ENCODE results near the gene CAPN5.
"Not testable (repeated sequence)": the region's sequence is repeated elsewhere in the genome, so short reads cannot be mapped to it uniquely, and the experiment has no call there.

CAPN5 gene

GRCh38 chr11:77085652-77086051 is 18.9 kb downstream of the CAPN5 start:
- DNase-seq, result no peak

DNA sequence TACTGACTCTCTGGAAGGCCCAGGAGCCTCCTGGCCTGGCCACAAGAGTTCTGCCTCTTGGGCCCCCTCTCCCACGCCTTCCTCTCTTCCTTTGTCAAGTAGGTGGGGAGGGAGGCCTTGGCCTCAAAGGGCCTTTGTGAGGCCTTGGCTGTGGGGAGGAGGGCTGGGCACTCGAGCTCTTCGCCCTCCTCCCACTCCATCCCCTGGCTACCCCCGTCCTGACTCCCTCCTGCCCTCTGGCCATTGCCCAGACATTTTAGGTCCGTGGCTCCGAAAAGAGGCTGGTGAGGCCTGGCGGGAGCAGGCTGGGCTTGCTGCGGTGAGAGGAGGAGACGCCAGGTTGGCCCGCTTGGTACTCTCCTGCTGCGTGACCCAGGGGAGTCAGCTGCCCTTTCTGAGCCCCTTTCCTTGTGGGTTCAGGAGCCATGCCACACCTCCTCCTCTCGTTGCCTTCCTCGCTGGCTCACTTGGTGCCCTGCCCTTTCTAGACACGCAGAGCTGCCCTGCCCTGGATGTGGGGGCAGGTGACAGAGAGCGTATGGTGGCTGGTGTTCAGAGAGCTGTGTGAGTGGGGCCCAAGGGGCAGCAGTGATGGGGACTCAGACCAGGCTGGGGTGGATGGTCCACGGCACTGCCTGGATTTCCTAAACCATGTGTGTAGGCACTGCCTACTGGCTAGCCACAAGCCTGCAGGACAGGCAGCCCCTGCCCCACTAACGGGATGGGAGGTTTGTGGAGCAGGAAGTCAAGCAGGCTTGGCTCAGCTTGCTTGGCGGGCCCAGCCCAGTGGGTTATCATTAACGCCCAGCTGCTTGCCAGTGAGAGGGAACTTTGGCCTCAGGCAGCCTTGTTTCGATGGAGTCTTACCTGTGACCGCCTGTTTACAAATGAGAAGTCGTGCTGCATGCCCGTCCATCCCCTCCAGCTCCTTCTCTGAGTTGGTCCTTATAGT is 20.0 kb downstream of the CAPN5 start:
- no peak for DNase-seq

DNA sequence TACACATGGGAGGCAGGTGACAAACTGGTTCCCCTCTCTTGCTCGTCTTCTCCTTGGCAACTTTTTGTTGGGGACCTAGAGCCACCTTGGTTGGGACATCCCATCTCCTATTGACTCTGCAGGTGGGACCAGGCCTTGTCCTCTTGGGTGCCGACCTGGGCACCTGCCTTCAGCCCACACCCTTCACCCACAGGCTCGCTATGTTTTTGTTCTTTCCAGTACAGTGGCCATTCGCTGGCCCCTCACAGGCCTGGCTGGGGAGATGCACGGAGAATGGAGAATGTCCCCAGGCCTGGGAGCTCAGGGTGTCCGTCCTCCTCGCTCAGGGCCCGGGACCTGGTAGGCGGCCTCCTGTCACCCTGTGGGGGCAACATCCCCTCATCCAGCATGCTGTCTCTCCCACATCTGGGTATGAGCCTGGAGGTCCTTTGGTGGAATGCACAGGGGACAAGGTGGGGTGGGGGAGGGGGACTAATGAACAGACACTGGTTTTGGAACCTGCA is 21.0 kb downstream of the CAPN5 start:
- no peak for DNase-seq

GRCh38 chr11:77088236-77089003 is 21.6 kb downstream of the CAPN5 start:
- DNase-seq, result no peak

DNA sequence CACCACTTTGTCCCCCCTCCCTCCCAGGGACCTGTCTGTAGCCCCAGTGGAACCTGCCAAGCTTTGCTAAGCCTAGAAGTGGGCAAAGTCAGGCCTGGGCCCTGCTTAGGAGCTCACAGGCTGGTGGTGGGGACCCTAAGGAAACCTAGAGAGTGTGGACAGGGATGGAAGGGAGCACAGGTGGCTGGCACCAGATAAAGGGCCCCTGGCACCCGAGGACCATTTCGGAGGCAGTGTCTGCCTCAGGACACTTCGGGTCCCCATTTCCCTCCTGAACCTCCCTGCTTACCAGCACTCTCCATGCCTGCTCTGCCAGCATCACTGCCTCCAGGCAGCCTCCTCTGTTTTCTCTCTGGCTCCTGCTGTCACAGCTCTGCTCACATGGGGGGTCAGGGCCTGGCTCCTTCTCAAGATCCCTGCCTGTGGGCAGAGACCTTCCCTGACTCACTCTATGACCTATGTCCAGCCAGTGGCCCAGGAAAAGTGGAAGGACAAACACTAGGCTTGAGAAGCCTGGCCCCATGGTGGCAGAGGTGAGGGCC is 22.3 kb downstream of the CAPN5 start:
- DNase-seq, result no peak

- DNase-seq, result no peak
Measured at GRCh38 chr11:77090046-77090372, 23.2 kb downstream of the CAPN5 start.

DNA sequence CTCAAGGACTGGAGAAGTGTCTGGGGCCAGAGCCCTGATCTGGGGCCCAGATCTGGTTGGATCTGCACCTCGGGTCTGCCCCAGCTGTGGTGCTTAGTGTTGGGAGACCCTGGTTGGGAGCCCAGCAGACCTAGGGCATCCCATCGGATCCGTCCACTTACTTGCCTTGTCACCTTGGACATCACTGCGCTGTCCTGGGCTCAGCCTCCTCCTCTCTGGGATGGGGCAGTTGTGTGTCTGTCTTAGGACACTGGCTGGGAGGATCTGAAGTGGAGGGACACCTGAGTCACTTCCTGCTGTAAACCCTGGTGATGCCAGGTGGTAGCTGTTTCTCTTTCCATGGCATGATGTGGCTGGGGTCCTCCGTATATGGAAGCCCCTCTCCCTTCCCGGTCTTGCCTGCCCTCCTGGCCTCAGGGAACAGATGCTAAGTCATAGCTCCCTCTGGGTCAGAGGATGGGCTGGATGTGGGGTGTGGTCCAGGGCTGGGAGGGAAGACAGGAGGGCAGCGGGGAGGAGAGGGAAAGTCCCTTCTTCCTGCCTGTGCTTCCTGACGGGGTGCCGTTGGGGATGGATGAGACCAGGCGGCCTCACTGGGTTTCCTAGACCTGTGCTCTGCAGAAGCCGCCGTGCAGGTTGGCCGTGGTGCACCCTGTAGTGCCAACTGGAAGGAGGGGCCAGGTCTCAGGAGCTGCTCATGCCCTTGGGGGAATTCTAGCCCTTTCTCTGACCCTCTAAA is 23.8 kb downstream of the CAPN5 start:
- no peak for DNase-seq

GRCh38 chr11:77091146-77091940 is 24.6 kb downstream of the CAPN5 start:
- peak; percentile 80 for DNase-seq

DNA sequence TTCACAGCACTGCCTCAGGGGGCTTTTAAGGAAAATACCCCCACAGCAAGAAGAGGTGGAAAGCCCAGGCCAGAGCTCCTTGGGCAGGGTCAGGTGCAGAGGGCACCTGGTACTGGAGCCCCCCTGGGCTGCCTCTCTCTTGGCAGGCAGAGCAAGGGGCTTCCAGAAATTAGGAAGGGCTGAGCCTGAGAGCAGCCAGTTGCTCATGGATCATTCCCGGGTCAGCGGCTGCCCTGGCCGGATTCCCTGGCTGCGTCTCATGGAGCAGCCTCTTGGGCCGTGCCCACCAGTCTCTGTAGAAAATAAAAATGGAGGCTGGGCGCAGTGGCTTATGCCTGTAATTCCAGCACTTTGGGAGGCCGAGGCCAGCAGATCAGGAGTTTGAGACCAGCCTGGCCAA is 25.6 kb downstream of the CAPN5 start:
- DNase-seq, result no peak

DNA sequence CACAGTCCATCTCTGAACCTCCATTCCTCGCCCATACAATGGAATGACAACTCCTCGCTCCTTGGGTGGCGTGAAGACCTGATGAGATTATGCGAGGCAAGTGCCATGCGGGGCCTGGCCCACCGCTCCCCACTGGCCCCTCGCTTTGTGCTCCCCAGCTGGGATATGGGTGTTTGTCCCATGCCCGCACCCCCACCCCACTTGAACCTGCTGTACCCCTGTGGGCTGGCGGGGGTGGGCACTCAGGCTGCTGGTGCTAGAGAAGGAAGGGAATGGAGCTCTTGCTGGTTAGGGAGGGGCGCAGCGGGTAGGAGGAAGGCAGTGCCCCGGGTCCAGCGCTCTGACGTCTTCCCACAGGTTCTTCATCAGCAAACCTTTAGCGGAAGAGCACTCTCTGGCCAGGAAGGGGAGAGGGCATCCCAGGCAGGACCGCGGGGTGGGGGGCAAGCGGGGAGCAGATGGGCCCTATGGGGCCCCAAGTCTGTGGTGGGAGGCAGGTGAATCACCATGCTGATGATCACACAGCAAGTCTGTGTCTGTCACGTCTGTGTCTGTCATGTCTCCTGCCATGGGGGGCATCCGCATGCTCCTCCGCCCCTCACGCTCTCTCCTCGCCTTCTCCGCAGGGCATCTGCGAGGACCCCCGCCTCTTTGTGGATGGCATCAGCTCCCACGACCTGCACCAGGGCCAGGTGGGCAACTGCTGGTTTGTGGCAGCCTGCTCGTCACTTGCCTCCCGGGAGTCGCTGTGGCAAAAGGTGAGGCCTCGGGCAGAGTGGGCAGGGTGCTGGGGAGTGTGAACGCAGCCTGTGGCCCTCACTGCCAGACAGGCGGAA is 26.5 kb downstream of the CAPN5 start:
- DNase-seq, result no peak

GRCh38 chr11:77093987-77094840 is 27.4 kb downstream of the CAPN5 start:
- no peak for DNase-seq

- DNase-seq, result no peak
Measured at GRCh38 chr11:77094841-77095365, 28.1 kb downstream of the CAPN5 start.

DNA sequence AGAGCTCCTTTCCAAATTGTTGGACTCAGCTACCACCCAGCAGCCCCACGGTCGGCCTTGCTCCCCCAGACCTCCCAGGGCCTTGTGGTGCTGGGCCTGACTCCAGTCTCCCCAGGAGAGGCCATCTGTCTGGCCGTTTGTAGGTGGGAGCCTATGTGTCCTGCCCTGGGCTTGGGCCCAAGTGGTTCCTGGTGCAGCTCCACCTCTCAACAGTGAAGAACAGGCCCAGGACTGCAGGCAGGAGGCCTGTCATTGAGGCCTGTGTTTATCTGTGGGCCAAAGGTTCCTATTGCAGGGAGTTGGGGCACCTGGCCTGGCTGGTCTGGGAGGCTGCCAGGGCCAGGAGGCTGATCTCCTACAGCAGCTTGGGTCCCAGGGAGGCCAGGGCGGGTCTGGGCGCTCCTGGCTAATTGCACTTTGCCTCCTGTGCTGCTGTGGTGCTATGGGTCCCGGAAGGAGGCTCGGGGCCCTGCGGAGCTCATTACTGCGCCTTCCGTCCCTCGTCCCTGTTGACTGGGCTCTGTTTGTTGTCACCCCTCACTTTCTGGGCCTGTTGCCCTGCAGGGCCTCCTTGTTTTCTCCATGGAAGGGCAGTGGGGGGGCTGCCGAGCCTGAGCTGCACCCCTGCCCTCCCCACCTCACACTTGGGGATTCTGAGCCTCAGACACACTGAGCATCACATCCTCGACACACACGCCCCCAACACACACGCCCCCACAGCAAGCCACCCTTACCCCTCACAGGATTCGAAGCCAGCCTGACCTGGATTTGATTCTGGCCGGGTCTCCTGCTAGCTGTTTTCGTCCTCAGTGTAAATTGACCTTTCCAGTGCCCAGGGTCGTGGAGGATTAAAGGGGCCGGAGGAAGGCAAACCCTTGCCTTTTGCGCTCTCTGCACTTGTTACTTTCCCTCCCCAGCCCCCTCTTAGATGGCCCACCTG is 29.1 kb downstream of the CAPN5 start:
- DNase-seq, result no peak

DNA sequence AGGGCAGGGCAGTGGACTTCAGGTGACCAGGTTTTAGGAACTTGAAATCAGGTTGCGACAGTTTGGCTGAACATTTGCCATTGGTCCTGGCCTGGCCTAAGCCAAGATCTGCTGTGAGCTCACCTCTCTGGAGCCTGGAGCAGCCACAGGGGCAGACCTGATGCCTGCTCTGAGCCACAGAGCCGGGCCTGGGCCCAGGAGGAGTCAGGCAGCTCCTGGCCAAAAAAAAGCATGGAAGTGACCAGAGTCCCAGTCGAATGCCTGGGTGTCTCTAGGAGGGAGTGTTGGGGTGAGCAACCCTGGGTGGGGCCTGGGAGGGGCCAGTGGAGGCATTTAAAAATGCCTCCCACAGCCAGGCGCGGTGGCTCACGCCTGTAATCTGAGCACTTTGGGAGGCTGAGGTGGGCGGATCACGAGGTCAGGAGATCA is 29.8 kb downstream of the CAPN5 start:
- DNase-seq, result no peak

DNA sequence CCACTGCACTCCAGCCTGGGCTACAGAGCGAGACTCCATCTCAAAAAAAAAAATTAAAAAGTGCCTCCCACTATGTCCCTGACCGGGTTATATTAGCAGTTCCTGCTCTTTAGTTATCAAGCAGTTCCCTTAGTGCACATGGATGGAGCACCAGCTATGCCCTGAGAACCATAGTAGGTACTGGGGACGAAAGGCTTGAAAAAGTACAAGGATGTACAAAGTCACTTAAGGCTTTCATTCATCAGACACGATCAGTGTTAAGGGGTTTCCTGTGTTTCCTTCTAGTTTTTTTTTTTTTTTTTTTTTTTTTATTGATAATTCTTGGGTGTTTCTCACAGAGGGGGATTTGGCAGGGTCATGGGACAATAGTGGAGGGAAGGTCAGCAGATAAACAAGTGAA is 30.4 kb downstream of the CAPN5 start:
- not testable (repeated sequence) for DNase-seq

DNA sequence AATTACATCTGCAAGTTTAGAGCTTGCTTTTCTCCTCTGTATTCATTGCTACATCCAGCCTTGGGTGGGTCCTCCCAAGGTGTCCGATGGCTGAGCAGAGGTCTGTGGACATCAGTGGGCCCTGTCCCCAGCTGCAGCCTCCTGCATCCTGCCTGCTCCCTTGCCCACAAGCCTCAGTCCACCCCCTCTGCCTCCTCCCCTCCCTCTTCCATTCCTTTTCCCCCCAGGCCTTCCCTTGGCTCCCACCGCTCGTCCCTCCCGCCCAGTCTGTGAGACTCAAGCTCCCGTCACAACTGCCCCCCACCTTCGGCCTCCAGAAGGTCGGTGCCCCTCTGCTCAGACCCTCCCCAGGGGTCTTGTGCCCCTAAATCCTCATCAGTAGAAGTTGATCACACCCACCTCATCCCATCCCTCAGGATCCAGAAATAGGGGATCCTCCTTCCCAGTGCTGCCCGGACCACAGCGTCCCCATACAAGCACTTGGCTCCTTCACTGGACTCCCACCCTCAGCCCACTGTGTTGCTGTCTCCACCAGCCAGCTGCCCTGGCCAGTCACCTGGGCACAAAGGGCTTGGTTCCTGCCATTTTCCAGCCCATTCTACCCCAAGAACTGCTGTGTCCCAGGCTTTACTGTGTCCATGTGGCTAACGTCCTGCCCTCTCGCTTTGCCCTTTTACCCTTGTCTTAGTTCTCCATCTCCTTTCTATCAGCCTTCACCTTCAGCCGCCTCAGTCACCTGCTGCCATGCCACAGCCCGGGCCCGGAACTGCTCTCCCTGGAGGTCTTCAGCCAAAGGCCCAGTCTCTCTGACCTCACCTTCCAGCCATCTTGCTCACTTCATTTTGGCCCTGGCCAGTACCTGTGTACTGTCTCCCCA is 33.6 kb downstream of the CAPN5 start:
- DNase-seq, result no peak

GRCh38 chr11:77101043-77101537 is 34.3 kb downstream of the CAPN5 start:
- no peak for DNase-seq

Data from activated CD4-positive, alpha-beta T cell treated with anti-CD3 and anti-CD28 coated beads, Interleukin-2, amount 50 U/mL, for 1 hour (primary cell).